Chondrocyte (in vitro differentiated cells): Measurements from ENCODE around the gene BPTF. TPM values are rescaled to one million over a fixed set of nuclear protein-coding genes. Genes with fewer than 3 reads are reported as not detected.
"Not testable (repeated sequence)": the region's sequence is repeated elsewhere in the genome, so short reads cannot be mapped to it uniquely, and the experiment has no call there.

Experiments
- DNase-seq: peaks from one replicate; pipeline ENCODE4 v3.0.0; 2021; ENCODE audit warnings: mixed read lengths, low spot score
- H3K27ac Mint-ChIP-seq: one replicate; pipeline ENCODE4 v1.8.0; 2021; ENCODE audit warnings: mild to moderate bottlenecking, moderate library complexity, mixed read lengths; ENCODE audit not compliant: unreplicated experiment
- H3K27me3 Mint-ChIP-seq: 2 replicates; pipeline ENCODE4 v1.8.0; 2021; ENCODE audit warnings: low read depth, mixed read lengths
- H3K36me3 Mint-ChIP-seq: 2 replicates; pipeline ENCODE4 v1.8.0; 2021; ENCODE audit warnings: low read depth, mixed read lengths
- H3K4me1 Mint-ChIP-seq: 2 replicates; pipeline ENCODE4 v1.8.0; 2021; ENCODE audit warnings: low read depth, mild to moderate bottlenecking, mixed read lengths
- H3K4me3 Mint-ChIP-seq: one replicate; pipeline ENCODE4 v1.8.0; 2021; ENCODE audit warnings: mild to moderate bottlenecking, moderate library complexity, mixed read lengths; ENCODE audit not compliant: unreplicated experiment
- H3K9me3 Mint-ChIP-seq: 2 replicates; pipeline ENCODE4 v1.8.0; 2021; ENCODE audit warnings: low read depth, mixed read lengths
- CTCF ChIP-seq: fragments of 200-600 bp; sonication (generic); IDR thresholded peaks from 2 replicates; pipeline ENCODE4 v1.5.0; 2021; ENCODE audit warnings: antibody characterized with exemption, mild to moderate bottlenecking, moderate library complexity
- total RNA-seq: library from RNA; stranded (reverse); gene quantifications from 3 replicates; pipeline ENCODE4 v1.2.1, GENCODE V29; 2021

BPTF gene
- total RNA-seq, 1 donor from 2014 or later: 75.7 TPM

GRCh38 chr17:67845374-67845773, 20.1 kb downstream of the BPTF start:
- no peak for TF ChIP-seq CTCF
- no peaks in the 10 kb centered on the region for H3K36me3 Mint-ChIP-seq
- H3K4me3 Mint-ChIP-seq: no peak overlapping the region
- peaks cover 10% of the 10 kb centered on the region for H3K4me1 Mint-ChIP-seq
- H3K27me3 Mint-ChIP-seq: no peaks in the 10 kb centered on the region
- H3K9me3 Mint-ChIP-seq: no peaks in the 10 kb centered on the region
- DNase-seq: no peak
- no peak overlapping the region for H3K27ac Mint-ChIP-seq

- not testable (repeated sequence) for H3K27me3 Mint-ChIP-seq, H3K4me3 Mint-ChIP-seq, H3K9me3 Mint-ChIP-seq, DNase-seq, H3K27ac Mint-ChIP-seq, H3K36me3 Mint-ChIP-seq
- H3K4me1 Mint-ChIP-seq: peaks cover 15% of the 10 kb centered on the region
These were observed 22.9 kb downstream of the BPTF start for GRCh38 chr17:67848189-67848588.

GRCh38 chr17:67848846-67849245, 23.5 kb downstream of the BPTF start:
- not testable (repeated sequence) for H3K9me3 Mint-ChIP-seq, H3K4me3 Mint-ChIP-seq, H3K27ac Mint-ChIP-seq, H3K36me3 Mint-ChIP-seq, DNase-seq, H3K27me3 Mint-ChIP-seq
- peaks cover 16% of the 10 kb centered on the region for H3K4me1 Mint-ChIP-seq

- Mint-ChIP-seq H3K4me3 (no peak overlapping the region), H3K4me1 (peaks cover 25% of the 10 kb centered on the region), H3K27ac (no peak overlapping the region), H3K9me3 (no peaks in the 10 kb centered on the region), H3K27me3 (no peaks in the 10 kb centered on the region), H3K36me3 (peaks cover 7% of the 10 kb centered on the region)
- TF ChIP-seq CTCF: no peak
- DNase-seq: no peak
These were observed 25.8 kb downstream of the BPTF start for GRCh38 chr17:67850991-67851631.

- H3K27me3 Mint-ChIP-seq: no peaks in the 10 kb centered on the region
- DNase-seq: no peak
- no peaks in the 10 kb centered on the region for H3K9me3 Mint-ChIP-seq
- no peak overlapping the region for H3K4me3 Mint-ChIP-seq
- peaks cover 7% of the 10 kb centered on the region for H3K36me3 Mint-ChIP-seq
- TF ChIP-seq CTCF: no peak
- peaks cover 34% of the 10 kb centered on the region for H3K4me1 Mint-ChIP-seq
- no peak overlapping the region for H3K27ac Mint-ChIP-seq
These were observed 28.4 kb downstream of the BPTF start for GRCh38 chr17:67853703-67854102.

- no peak overlapping the region for H3K27ac Mint-ChIP-seq
- H3K4me1 Mint-ChIP-seq: peaks cover 37% of the 10 kb centered on the region
- no peaks in the 10 kb centered on the region for H3K9me3 Mint-ChIP-seq
- no peak for DNase-seq
- TF ChIP-seq CTCF: no peak
- H3K4me3 Mint-ChIP-seq: no peak overlapping the region
- no peaks in the 10 kb centered on the region for H3K27me3 Mint-ChIP-seq
- H3K36me3 Mint-ChIP-seq: peaks cover 7% of the 10 kb centered on the region
These were observed 29.1 kb downstream of the BPTF start for GRCh38 chr17:67854378-67854777.
